ENCODE measurements around the gene TRAF3IP1.

DNA sequence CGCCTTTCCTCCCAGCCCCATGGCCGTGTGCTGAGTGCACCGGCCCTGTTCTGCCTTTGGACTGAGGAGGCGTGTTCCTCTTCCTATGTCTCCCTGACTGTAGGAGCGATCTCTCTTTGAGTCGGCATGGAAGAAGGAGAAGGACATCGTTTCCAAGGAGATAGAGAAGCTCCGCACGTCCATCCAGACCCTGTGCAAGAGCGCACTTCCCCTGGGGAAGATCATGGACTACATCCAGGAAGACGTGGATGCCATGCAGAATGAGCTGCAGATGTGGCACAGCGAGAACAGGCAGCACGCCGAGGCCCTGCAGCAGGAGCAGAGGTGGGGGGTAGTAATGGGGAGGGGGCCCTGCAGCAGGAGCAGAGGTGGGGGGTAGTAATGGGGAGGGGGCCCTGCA, 77.0 kb downstream of the TRAF3IP1 start:
- TF ChIP-seq MED13 (CRISPR knock-in tag; IDR thresholded peaks at IDR 0.05) = no peak
- TF ChIP-seq REST (IDR thresholded peaks at IDR 0.05; ENCODE audit: borderline replicate concordance in 1 of 2, low read depth in 1 of 2, low read length in 2 of 2) = no peak
- no peak for TF ChIP-seq MAFG (CRISPR knock-in tag; IDR thresholded peaks at IDR 0.05)
- TF ChIP-seq FOSL2 (CRISPR knock-in tag; IDR thresholded peaks at IDR 0.05) = no peak
- no peak for TF ChIP-seq IKZF4 (CRISPR knock-in tag; IDR thresholded peaks at IDR 0.05; ENCODE audit: borderline replicate concordance, low read depth, not compliant biosample characterization)
- no peak for TF ChIP-seq BCLAF1 (IDR thresholded peaks at IDR 0.05)
- no peak for TF ChIP-seq TFAP4 (IDR thresholded peaks at IDR 0.05; ENCODE audit: borderline replicate concordance, low read depth)
- TF ChIP-seq, protein P1, sequence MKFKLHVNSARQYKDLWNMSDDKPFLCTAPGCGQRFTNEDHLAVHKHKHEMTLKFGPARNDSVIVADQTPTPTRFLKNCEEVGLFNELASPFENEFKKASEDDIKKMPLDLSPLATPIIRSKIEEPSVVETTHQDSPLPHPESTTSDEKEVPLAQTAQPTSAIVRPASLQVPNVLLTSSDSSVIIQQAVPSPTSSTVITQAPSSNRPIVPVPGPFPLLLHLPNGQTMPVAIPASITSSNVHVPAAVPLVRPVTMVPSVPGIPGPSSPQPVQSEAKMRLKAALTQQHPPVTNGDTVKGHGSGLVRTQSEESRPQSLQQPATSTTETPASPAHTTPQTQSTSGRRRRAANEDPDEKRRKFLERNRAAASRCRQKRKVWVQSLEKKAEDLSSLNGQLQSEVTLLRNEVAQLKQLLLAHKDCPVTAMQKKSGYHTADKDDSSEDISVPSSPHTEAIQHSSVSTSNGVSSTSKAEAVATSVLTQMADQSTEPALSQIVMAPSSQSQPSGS (CRISPR knock-in tag; IDR thresholded peaks at IDR 0.05) = no peak
- no peak for TF ChIP-seq ZBTB7A (CRISPR knock-in tag; IDR thresholded peaks at IDR 0.05)
